NCI-H446 (cell line): ENCODE measurements around the gene ZNF341.

Experiments used
- DNase-seq, 2 experiments: peaks; one replicate each; lab custom pipeline; 2025; lab: John Stamatoyannopoulos, UW

Gene ZNF341

GRCh38 chr20:33825340-33826269 lies 93.8 kb downstream of the ZNF341 start:
- no peak for DNase-seq

- DNase-seq = no peak
Observed at GRCh38 chr20:33826270-33826897, 94.6 kb downstream of the ZNF341 start.

- no peak for DNase-seq
Observed at GRCh38 chr20:33827109-33827508, 95.3 kb downstream of the ZNF341 start.

GRCh38 chr20:33827634-33828325 lies 96.0 kb downstream of the ZNF341 start:
- no peak for DNase-seq

- no peak for DNase-seq
Observed at GRCh38 chr20:33828326-33828844, 96.6 kb downstream of the ZNF341 start.

- no peak for DNase-seq
Observed at GRCh38 chr20:33828967-33829560, 97.3 kb downstream of the ZNF341 start.

- DNase-seq = no peak
Observed at GRCh38 chr20:33829636-33830035, 97.8 kb downstream of the ZNF341 start.

GRCh38 chr20:33830371-33830770 lies 98.6 kb downstream of the ZNF341 start:
- DNase-seq = no peak

GRCh38 chr20:33832103-33832804 lies 100.5 kb downstream of the ZNF341 start:
- peak; percentile 68 to 86 for DNase-seq

GRCh38 chr20:33833333-33833732 lies 101.5 kb downstream of the ZNF341 start:
- DNase-seq = no peak

- no peak for DNase-seq
Observed at GRCh38 chr20:33835615-33836172, 103.9 kb downstream of the ZNF341 start.

GRCh38 chr20:33836277-33836676 lies 104.5 kb downstream of the ZNF341 start:
- no peak for DNase-seq

GRCh38 chr20:33837096-33837830 lies 105.5 kb downstream of the ZNF341 start:
- no peak for DNase-seq

- DNase-seq = no peak
Observed at GRCh38 chr20:33838035-33838864, 106.5 kb downstream of the ZNF341 start.

GRCh38 chr20:33839591-33839990 lies 107.8 kb downstream of the ZNF341 start:
- no peak for DNase-seq

GRCh38 chr20:33840160-33840559 lies 108.4 kb downstream of the ZNF341 start:
- no peak for DNase-seq

- no peak for DNase-seq
Observed at GRCh38 chr20:33840759-33841435, 109.1 kb downstream of the ZNF341 start.

GRCh38 chr20:33841436-33841799 lies 109.6 kb downstream of the ZNF341 start:
- no peak for DNase-seq
